DMS153 (cell line): ENCODE data around the gene EXOC2.
"Not testable (repeated sequence)": the region's sequence is repeated elsewhere in the genome, so short reads cannot be mapped to it uniquely, and the experiment has no call there.

ENCODE experiments used
- DNase-seq: peaks from one replicate; lab custom pipeline; 2025; lab: John Stamatoyannopoulos, UW

Gene EXOC2

DNA sequence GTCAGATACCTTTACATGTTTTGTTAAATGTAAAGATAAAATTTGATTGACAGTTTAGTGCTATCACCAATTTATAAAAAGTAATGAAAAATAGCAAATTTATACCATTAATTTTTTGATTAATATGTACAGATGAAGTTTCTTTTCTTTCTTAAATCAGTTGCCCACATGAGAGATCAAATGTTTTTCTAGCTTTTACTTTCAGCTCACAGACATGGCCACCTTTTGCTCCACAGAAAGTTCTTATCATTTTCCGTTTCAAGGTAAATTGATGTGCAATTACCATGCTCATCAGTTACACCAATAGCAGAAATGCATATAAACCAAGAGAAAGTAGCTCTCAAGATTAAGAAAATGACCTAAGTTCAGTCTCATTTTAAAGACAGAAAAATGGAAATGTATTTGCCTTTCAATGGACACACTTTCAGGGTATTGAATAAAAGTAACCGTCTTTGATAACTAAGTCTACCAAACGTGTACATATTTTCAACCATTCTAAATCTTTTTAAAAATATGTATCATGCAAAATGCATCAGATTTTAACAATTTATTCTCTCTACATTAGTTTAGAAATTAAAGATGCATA is 16.6 kb upstream of the EXOC2 start:
- DNase-seq = no peak

DNA sequence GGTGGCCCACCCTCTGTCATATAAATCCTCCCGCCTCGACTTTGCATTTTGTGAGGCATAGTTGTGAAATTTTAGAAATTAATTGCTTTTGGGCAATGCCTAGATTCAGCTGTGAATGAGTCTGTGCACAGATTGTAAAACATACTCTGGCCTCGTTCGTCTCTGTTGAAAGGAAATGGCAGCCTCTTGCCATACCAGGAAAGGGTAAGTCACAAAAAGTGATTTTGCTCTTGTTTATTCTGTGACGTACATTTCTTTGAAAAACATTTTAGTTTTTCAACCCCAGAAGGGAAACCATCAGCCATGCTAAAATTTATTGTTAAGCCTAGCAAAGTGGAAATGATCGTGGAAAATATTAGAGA is 15.3 kb upstream of the EXOC2 start:
- DNase-seq = no peak

DNA sequence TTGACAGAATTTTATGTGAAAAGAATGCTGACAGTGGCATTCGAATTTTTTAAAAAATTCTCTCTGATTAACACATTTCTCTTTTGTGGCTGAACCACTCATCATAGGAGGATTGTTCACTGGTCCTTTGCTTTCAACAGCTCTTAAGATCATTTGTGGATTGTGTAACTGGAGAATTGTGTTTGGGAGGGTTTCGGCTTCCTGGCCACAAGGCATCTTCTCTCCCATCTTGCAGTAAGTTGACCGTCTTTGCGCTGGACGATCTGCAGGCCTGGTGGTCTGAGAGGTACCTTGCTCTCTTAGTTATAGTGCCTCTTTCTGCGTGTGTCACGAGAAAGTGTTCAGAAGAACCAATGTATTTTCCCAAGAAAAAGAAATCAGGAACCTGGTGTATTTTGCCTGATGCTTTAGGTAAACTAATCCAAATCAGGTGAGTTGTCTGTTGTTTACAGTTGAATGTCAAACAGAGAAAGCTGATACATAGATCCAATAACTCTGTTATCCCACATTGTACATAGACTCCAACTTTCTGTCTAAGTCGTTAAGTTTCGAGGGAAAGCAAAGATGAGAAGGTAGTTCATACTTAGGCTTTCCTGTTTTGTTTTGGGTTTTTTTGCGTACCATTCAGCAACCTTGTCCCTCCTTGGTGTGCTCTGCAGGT is 14.8 kb upstream of the EXOC2 start:
- no peak for DNase-seq

DNA sequence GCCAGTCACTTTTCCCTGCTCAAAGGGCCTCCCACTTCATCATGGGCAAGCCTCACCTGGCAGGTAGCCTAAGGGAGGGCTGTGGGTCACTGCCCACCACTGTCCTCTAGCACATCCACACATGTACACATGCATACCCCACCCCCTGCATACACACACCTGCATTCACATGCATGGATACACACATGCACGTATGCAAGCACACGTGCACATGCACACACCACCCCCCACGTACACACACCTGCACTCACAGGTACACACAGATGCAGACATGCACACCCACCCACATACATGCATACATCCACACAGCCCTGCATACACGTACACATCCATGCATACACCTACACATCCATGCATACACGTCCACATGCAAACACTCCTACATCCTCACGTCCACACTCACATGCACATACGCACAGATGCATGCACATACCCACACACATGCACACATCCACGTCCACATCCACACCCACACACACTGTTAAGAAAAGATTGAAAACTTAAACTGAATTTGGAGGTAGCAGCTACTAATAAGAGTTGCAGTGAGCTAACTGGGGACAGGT is 14.0 kb upstream of the EXOC2 start:
- no peak for DNase-seq

DNA sequence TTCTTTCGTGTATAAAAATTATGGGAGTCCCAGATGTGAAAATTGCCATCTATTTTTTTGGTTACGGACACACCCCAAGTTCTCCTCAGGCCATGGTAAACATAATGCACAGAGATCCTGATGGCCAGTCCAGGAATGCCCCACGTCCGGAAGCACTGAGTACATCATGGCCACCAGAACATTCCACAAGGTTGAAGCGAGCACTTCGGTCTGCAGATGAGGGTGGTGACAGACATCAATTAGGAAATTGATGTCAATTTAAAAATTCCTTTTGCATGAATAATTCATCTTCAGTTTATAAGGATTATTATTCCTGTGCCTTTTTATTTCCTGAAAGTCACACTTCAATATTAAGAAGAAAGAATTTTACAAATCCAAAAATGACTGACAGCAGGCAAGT is 13.2 kb upstream of the EXOC2 start:
- DNase-seq = no peak

DNA sequence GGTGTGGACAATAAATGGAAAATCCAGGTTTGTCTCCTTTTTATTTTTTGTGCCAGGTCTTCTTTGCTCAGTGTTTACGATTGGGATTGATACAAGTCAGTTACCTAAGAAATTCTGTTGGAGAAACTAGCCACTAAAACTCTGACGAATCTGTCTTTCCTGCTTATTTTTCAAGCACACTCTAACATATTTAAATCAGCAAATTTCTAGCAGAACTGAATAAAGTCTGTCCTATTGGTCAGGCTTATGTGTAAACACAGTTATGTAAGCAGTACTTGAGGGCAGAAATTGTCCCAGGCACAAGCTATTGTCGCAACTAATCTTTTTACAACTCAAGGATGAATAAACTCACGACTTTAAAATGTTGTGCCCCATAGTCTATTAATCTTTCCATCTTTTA is 12.1 kb upstream of the EXOC2 start:
- DNase-seq = no peak

DNA sequence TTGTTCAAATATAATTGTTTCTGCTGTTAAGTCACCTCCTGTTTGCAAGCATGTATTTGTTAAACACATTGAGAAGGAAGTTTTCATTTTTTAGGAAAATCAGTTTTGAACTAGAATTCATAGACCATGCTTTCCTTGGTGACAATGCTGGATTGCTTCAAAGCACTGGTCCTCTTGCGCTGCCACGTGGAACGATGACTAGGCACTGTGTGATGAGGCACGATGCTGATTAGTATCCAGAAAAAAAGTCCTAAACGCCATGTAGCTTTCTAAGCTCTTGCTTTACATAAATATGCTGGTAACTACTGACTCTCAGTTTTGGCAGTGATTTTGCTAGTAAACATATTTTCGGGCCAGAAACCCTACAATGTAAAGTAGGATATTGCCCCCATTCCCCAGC is 11.1 kb upstream of the EXOC2 start:
- no peak for DNase-seq

DNA sequence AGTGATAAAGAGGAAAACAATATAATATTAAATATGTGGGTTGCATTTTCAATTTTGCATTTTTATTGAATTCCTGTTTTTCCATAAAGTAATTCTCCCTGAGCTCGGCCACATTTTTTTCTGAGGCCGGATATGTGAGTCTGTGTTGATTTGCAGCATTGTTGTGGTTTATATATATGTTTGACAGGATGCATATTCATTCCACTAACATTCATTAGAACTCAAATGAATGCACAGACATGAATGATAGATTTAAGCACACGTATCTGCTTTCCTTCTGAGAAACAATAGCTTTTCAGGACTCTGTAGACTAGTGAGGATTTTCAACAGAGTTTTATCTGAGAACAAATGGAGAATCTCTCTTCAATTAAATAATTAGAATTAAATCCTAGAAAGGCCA is 10.6 kb upstream of the EXOC2 start:
- no peak for DNase-seq

DNA sequence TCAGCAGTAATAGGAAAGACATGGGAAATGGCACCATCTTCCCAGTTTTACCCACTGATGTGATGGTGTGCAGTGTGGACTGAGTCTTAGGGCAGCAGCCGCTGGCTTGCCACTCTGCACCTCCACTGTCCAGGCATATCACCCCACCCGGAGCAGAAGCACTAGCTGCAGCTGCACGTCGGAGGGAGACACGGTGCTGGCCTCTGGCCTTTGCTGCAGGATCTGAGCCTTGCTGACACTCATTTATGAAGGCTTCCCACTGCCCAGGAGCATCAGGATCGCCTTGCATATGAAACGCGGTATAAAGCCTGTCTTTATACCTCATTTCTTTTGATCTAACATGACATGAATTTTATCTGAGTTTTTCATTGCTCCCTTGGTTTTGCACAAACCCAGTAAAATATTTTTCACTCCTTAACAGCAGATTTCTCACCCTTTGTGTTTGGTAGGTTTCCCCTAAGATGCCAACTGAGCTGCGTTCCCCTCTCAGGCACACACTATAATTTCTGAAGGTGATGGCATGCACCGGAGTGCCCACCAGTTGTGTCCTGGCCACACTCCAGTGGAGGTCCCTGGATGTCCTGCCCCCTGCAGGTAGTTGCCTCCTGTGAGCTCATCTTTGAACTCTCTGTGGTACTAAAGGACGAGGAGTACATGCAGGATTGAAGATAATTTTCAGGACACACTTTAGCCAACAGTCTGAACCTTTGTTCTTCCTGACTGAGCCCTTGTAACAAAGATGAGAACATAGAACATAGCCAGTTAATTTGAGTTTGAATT is 9.0 kb upstream of the EXOC2 start:
- DNase-seq = no peak

DNA sequence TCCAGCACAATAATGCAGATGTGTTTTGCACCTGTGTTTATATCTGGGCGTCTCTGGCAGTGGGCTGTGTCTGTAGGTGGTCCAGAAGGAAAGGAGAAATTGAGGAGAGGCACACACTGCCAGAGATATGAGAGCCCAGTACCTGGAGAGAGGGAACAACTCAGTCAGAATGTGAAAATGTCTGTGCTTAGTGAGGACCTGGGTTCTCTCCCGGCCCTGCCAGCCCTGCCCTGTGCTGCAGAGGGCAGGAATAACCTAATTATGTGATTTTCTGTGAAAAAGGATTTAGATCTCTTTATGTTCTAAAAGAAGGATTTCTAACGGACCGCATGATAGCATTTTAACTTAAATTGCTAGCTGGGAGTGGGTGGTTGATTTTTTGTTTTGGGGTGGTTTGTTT is 8.3 kb upstream of the EXOC2 start:
- no peak for DNase-seq

DNA sequence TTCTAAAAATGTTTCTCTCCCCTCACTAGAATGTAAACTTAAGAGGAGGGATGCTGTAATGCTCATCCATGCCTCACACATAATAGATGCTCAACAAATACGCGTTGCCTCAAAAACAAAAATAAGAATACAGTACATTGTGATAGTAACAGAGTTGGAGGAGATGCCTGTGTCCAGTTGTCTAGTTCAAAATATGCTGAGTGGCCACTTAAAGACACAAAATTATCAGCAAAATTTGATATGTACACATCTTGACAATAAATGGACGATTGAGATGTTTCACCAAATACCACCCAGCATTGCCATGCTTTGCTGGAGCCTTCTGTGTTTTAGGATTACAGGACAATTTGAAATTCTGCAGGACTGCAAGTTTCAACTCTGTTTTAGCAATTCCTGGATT is 7.6 kb upstream of the EXOC2 start:
- no peak for DNase-seq

DNA sequence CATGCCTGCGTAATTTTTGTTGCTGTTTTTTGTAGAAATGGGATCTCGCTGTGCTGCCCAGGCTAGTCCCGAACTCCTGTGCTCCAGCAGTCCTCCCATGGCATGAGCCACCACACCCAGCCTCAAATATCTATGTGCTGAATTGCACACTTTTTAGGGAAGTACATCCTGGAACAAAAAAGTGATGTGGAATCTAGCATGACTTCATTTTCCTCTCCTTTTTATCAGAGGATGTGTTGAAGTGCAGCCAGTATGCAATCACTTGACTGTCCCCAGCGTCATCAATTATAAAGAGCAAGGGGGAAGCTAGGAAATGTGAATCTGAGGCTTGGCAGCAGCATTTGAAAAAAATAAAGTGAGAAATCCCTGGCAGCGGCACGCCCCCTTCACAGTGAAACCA is 6.4 kb upstream of the EXOC2 start:
- DNase-seq = no peak

DNA sequence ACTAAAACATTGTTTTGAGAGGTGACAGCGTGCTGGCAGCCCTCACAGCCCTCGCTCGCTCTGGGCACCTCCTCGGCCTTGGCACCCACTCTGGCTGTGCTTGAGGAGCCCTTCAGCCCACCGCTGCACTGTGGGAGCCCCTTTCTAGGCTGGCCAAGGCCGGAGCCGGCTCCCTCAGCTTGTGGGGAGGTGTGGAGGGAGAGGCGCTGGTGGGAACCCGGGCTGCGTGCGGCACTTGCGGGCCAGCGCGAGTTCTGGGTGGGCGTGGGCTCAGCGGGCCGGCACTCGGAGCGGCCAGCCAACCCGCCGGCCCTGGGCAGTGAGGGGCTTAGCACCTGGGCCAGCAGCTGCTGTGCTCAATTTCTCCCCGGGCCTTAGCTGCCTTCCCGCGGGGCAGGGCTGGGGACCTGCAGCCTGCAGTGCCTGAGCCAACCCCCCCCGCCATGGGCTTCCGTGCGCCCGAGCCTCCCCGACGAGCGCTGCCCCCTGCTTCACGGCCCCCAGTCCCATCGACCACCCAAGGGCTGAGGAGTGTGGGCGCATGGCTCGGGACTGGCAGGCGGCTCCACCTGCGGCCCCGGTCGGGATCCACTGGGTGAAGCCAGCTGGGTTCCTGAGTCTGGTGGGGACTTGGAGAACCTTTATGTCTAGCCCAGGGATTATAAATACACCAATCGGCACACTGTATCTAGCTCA is 1.6 kb upstream of the EXOC2 start:
- DNase-seq = not testable (repeated sequence)

DNA sequence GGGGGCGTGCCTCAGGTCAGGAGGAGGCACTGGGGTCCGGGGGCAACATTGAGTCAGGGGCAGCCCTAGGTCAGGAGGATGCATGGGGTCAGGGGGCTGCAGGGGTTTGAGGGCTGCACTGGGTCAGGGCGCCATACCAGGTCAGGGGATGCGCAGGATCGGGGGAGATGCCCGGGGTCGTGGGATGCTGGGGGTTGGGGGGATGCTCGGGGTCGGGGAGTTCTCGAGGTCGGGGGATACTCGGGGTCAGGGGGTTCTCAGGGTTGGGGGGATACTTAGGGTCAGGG is 727 bp upstream of the EXOC2 start:
- DNase-seq = no peak

DNA sequence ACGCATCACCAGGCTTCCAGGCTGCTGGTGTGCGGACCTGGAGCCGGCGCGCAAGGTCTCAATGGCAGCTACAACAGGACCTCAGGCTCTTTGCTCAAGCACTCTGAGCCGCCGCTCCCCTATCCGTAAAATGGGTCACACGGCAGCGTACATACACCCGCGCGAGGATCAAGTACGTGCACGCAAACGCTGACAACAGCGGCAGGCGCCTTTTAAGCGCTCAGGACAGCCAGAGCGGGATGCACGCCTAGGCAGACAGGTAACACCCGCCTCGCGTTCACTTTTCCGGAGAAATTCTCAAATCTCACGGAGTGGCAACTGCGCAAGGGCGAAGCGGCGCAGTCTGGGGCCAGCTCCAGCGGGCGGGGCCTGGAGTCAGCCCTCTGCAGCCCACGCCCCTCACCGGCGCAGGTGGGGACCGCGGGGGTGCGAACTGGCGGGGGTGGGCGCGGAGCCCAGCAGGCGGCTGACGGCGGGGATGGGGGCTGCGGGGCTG is 535 bp downstream of the EXOC2 start:
- DNase-seq = no peak

DNA sequence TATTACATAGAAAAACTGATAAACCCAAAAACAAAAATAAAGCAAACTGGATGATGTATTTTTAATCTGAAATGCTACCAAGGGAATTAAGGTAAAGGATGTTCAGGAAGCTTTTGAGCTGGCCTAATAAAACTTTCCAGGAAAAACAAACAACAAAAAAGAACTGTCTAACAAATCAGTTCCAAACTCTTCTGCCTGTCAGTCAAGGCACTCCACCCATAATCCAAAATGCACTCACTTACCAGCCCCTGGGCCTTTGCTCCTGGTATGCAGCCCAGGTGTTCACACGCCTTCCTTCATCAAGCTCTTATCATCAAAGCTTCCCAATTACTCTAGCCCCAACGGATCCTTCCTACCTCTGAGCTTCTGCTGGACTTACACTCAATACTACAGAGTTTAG is 3.7 kb downstream of the EXOC2 start:
- no peak for DNase-seq

DNA sequence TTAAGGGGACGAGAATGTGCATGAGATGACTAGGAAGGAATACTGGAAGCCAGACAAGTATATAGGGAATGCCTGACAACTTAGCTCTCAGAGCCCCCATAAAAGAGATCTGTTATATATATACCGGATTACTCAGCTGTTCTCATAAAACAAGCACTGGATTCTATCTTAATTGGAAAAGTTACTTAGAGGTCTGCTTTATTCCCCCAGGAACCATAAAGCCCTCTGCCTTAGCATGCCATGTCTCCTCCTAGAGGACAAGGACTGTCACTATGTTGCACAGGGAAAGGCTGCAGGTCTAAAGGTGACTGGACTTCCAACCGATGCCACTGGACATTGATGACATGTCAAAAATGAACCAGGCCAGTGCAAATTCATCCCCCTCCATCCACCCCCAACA is 6.4 kb downstream of the EXOC2 start:
- no peak for DNase-seq

DNA sequence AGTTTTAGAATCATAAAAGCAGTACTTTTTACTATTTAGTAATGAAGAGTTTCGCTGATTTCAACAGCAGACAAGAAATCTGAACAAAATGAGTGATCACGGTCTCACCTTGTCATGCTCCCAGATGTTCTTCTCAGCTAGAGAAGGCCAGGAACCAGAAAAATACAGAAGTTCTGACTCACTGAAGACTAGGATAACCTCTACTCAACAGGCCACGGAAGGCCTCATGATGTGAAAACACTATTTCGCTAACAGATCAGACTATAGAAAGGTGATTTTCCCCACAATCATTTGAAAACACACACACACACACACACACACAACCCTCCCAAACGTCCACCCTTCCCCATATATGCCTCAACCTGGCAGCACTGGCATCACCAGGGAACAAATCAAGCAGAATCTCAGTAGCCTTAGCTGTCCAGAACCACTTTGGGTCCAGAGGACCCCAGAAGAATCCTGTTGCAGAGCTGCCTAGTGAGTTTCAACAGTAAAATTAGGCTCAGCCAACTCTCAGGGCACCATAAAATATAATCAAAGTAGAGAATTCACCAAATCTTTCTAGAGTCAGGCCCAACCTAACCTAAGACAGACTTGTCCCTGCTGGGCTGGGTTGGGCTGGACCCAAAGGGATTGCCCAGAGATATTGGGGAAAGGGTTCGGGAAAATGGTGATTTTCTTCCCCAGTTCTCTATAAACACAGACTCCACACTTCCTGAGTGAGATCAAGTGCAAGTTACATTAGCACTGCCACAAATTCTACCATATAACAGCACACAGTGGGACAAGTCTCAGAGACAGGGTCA is 7.9 kb downstream of the EXOC2 start:
- no peak for DNase-seq

DNA sequence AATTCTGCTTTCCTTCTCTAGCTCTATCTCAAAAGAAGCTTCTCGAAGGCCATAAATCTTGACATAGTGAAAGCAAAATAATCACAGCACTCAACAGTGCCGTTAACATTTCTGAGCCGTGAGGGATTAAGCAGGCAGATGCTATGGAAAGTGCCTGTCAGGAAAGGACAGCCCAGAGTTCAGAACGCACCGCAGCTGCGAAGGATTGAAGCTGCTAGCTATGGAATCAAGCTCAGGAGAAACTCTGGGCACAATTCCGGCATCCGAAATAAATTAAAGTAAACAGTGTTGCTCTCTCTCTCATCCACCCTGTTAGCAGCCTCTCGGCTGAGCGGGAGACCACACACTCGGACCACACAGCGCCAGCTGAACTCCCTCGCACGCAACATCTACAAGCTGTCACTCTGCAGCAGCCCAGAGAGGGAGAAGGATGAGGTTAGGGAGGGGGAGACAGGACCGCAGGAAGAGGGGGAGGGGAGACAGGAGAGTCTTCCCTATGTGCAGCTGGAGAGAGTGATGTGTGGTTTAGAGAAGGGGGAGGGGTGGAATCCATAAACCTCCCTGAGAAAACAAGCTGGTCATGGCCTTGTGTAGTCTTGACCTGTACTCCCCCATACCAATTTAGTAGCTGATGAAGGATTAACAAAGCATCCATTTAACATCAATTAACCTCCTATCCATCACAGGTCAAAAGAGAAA is 9.0 kb downstream of the EXOC2 start:
- DNase-seq = peak; percentile 46

DNA sequence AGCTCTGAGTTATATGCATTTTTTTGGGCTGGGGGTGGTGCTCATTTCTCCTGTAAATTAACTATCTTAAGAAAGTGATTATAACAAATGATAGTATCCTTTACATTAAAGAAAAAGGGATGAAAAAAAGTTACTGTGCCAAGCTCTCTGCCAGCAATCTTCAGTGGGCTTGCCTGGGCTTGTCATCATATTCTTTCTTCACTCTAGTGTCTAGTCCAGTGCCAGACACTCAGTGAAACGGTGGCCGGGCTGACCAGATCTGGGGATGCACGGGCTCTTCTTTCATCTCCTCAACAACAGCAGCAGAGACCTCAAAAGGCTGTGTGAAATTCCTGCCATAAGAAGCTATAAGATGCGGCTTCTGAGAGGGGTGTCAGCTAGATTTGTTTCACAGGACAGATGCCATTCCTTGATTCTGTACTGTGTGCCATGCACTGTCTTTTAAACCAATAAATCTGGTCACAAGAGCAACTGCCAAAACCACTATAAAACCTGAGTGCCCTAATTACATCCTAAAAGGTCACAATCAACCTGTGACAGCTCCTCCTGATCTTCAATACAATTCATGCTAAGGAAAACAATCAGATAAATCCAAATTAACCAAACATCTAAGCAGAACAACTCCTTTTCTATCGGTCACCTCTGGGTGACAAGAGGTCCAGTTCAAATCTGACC is 12.1 kb downstream of the EXOC2 start:
- no peak for DNase-seq

DNA sequence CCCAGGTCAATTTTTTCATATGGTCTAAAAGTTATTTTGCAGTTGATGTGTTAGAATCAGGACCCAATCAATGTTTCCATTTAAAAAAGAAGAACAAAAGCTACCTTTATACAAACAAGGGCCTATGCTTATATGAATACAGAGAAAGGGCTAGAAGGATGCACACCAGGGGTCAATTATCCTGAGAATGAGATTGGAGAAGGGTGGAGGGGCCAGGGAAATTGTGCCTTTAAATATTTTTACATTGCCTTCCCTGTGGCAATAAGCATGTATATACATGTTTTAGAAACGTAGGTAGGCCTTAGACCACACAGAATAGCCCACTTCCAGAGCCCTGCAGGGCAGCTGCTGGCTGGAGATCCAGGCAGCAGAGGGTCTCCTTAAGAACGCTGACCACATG is 12.7 kb downstream of the EXOC2 start:
- DNase-seq = no peak
